Mesendoderm (in vitro differentiated cells): ENCODE results near the gene ADPRS.

ENCODE experiments used
- DNase-seq: peaks from one replicate; pipeline ENCODE4 v3.0.0; 2013
- H2AK5ac ChIP-seq: 2 replicates; pipeline ENCODE4 v1.6.1; 2013; ENCODE audit warnings: low read length, inconsistent platforms
- H2BK120ac ChIP-seq: 2 replicates; pipeline ENCODE4 v1.6.1; 2013; ENCODE audit warnings: low read depth, mild to moderate bottlenecking, low read length, moderate library complexity, mixed read lengths
- H2BK15ac ChIP-seq: replicated peaks from 2 replicates; pipeline ENCODE4 v1.6.1; 2013; ENCODE audit warnings: low read depth, mild to moderate bottlenecking, moderate library complexity
- H2BK5ac ChIP-seq: 2 replicates; pipeline ENCODE4 v1.6.1; 2013; ENCODE audit warnings: low read length, inconsistent platforms
- H3K18ac ChIP-seq: 2 replicates; pipeline ENCODE4 v1.6.1; 2013; ENCODE audit warnings: mild to moderate bottlenecking, low read length, mixed read lengths
- H3K23ac ChIP-seq: one replicate; pipeline ENCODE4 v1.6.1; 2013; ENCODE audit warnings: low read length
- H3K27ac ChIP-seq: 2 replicates; pipeline ENCODE4 v1.5.1; 2013; ENCODE audit warnings: low read depth, mild to moderate bottlenecking, inconsistent platforms, low read length, moderate library complexity
- H3K27me3 ChIP-seq: 2 replicates; pipeline ENCODE4 v1.6.1; 2013; ENCODE audit warnings: low read length, control low read depth, mild to moderate bottlenecking, inconsistent platforms; ENCODE audit not compliant: insufficient read depth, poor library complexity
- H3K36me3 ChIP-seq: 2 replicates; pipeline ENCODE4 v1.6.1; 2013; ENCODE audit warnings: low read length, inconsistent platforms; ENCODE audit not compliant: control insufficient read depth, insufficient read depth
- H3K4ac ChIP-seq: one replicate; pipeline ENCODE4 v1.6.1; 2013; ENCODE audit warnings: low read depth, mild to moderate bottlenecking, low read length, moderate library complexity
- H3K4me1 ChIP-seq: 2 replicates; pipeline ENCODE4 v1.6.1; 2013; ENCODE audit warnings: low read depth, low read length, inconsistent platforms; ENCODE audit not compliant: control insufficient read depth
- H3K4me2 ChIP-seq: 2 replicates; pipeline ENCODE4 v1.6.1; 2013; ENCODE audit warnings: low read length
- H3K4me3 ChIP-seq: 2 replicates; pipeline ENCODE4 v1.5.1; 2013; ENCODE audit warnings: mild to moderate bottlenecking, low read length
- H3K56ac ChIP-seq: one replicate; pipeline ENCODE4 v1.6.1; 2013; ENCODE audit warnings: low read length
- H3K79me1 ChIP-seq: 2 replicates; pipeline ENCODE4 v1.6.1; 2013; ENCODE audit warnings: low read length, inconsistent platforms
- H3K79me2 ChIP-seq: 2 replicates; pipeline ENCODE4 v1.6.1; 2013; ENCODE audit warnings: mild to moderate bottlenecking, low read length; ENCODE audit not compliant: control insufficient read depth, insufficient read depth
- H3K9ac ChIP-seq: 2 replicates; pipeline ENCODE4 v1.6.1; 2013; ENCODE audit warnings: low read length, inconsistent platforms
- H4K5ac ChIP-seq: one replicate; pipeline ENCODE4 v1.6.1; 2013; ENCODE audit warnings: low read length
- H4K8ac ChIP-seq: one replicate; pipeline ENCODE4 v1.6.1; 2013; ENCODE audit warnings: low read depth, mild to moderate bottlenecking, control low read depth, low read length, moderate library complexity
- WGBS: extraction: QIAGEN DNeasy Blood & Tissue Kit; methylation state at CpG from one replicate; pipeline ENCODE4 v1.1.7; 2013; ENCODE audit warnings: low lambda C conversion rate, missing lambda C conversion rate; ENCODE audit not compliant: insufficient coverage; ENCODE audit errors: extremely low coverage; 5-methylcytosine and 5-hydroxymethylcytosine counted together

ADPRS gene

GRCh38 chr1:36109041-36109679, 20.5 kb downstream of the ADPRS start:
- Histone ChIP-seq H4K5ac (no peak overlapping the region), H3K4ac (no peak overlapping the region), H3K4me3 (no peak overlapping the region), H3K79me1 (no peaks in the 10 kb centered on the region), H3K4me2 (no peak overlapping the region), H3K36me3 (no peaks in the 10 kb centered on the region), H3K27me3 (no peaks in the 10 kb centered on the region), H3K27ac (no peak overlapping the region), H2BK120ac (no peak overlapping the region), H3K23ac (no peak overlapping the region), H4K8ac (no peak overlapping the region), H3K4me1 (no peaks in the 10 kb centered on the region), H2BK5ac (no peak overlapping the region), H3K79me2 (no peaks in the 10 kb centered on the region), H2AK5ac (no peak overlapping the region), H3K9ac (no peak overlapping the region), H3K18ac (no peak overlapping the region), H3K56ac (no peak overlapping the region), H2BK15ac (no peak overlapping the region)
- WGBS, result no CpG with 5 or more reads among the region's 11 CpGs
- DNase-seq, result no peak

GRCh38 chr1:36111151-36111550, 22.5 kb downstream of the ADPRS start:
- H2BK5ac ChIP-seq, result no peak overlapping the region
- no peaks in the 10 kb centered on the region for H3K4me1 ChIP-seq
- H3K27ac ChIP-seq, result no peak overlapping the region
- H4K5ac ChIP-seq, result no peak overlapping the region
- no peak overlapping the region for H4K8ac ChIP-seq
- H3K79me1 ChIP-seq, result no peaks in the 10 kb centered on the region
- H3K9ac ChIP-seq, result no peak overlapping the region
- H3K79me2 ChIP-seq, result no peaks in the 10 kb centered on the region
- no peak overlapping the region for H3K4me2 ChIP-seq
- H3K56ac ChIP-seq, result no peak overlapping the region
- H3K18ac ChIP-seq, result no peak overlapping the region
- no peaks in the 10 kb centered on the region for H3K36me3 ChIP-seq
- no peak overlapping the region for H2AK5ac ChIP-seq
- no CpG with 5 or more reads among the region's 4 CpGs for WGBS
- no peaks in the 10 kb centered on the region for H3K27me3 ChIP-seq
- H2BK15ac ChIP-seq, result no peak overlapping the region
- no peak overlapping the region for H2BK120ac ChIP-seq
- no peak overlapping the region for H3K4me3 ChIP-seq
- H3K23ac ChIP-seq, result no peak overlapping the region
- no peak overlapping the region for H3K4ac ChIP-seq
- no peak for DNase-seq

GRCh38 chr1:36112823-36113222, 24.1 kb downstream of the ADPRS start:
- no peak overlapping the region for H3K4me3 ChIP-seq
- no peak overlapping the region for H3K18ac ChIP-seq
- no peak overlapping the region for H2BK15ac ChIP-seq
- no peaks in the 10 kb centered on the region for H3K27me3 ChIP-seq
- H3K79me2 ChIP-seq, result no peaks in the 10 kb centered on the region
- H3K4me1 ChIP-seq, result no peaks in the 10 kb centered on the region
- no peak overlapping the region for H3K56ac ChIP-seq
- H3K79me1 ChIP-seq, result no peaks in the 10 kb centered on the region
- no peak for DNase-seq
- no peak overlapping the region for H3K27ac ChIP-seq
- no peak overlapping the region for H3K4me2 ChIP-seq
- no peak overlapping the region for H3K4ac ChIP-seq
- H2BK5ac ChIP-seq, result no peak overlapping the region
- H3K36me3 ChIP-seq, result no peaks in the 10 kb centered on the region
- H4K5ac ChIP-seq, result no peak overlapping the region
- H2AK5ac ChIP-seq, result no peak overlapping the region
- no CpG with 5 or more reads among the region's 9 CpGs for WGBS
- H4K8ac ChIP-seq, result no peak overlapping the region
- H2BK120ac ChIP-seq, result no peak overlapping the region
- H3K9ac ChIP-seq, result no peak overlapping the region
- H3K23ac ChIP-seq, result no peak overlapping the region

GRCh38 chr1:36114371-36114770, 25.7 kb downstream of the ADPRS start:
- no CpG with 5 or more reads among the region's 5 CpGs for WGBS
- no peak for DNase-seq
- no peak overlapping the region for H2AK5ac ChIP-seq

GRCh38 chr1:36115200-36115669, 26.5 kb downstream of the ADPRS start:
- H3K23ac ChIP-seq, result no peak overlapping the region
- no peaks in the 10 kb centered on the region for H3K79me1 ChIP-seq
- H4K5ac ChIP-seq, result no peak overlapping the region
- WGBS, result no CpG with 5 or more reads among the region's 18 CpGs
- H2BK5ac ChIP-seq, result no peak overlapping the region
- no peak overlapping the region for H3K4ac ChIP-seq
- H3K9ac ChIP-seq, result no peak overlapping the region
- H3K56ac ChIP-seq, result peak overlapping the region; percentile 15
- no peaks in the 10 kb centered on the region for H3K36me3 ChIP-seq
- H2AK5ac ChIP-seq, result no peak overlapping the region
- no peak overlapping the region for H4K8ac ChIP-seq
- H3K79me2 ChIP-seq, result no peaks in the 10 kb centered on the region
- H3K27me3 ChIP-seq, result no peaks in the 10 kb centered on the region
- no peak overlapping the region for H2BK15ac ChIP-seq
- H2BK120ac ChIP-seq, result no peak overlapping the region
- no peak overlapping the region for H3K18ac ChIP-seq
- H3K4me3 ChIP-seq, result no peak overlapping the region
- H3K4me2 ChIP-seq, result no peak overlapping the region
- H3K4me1 ChIP-seq, result no peaks in the 10 kb centered on the region
- H3K27ac ChIP-seq, result no peak overlapping the region
- DNase-seq, result no peak

More at GRCh38 chr1:36114371-36114770, 25.7 kb downstream of the ADPRS start:
- H2BK15ac ChIP-seq, result no peak overlapping the region
- H2BK120ac ChIP-seq, result no peak overlapping the region
- H3K4me2 ChIP-seq, result no peak overlapping the region
- no peaks in the 10 kb centered on the region for H3K4me1 ChIP-seq
- H3K27ac ChIP-seq, result no peak overlapping the region
- H3K4ac ChIP-seq, result no peak overlapping the region
- no peak overlapping the region for H3K18ac ChIP-seq
- no peak overlapping the region for H4K8ac ChIP-seq
- H3K79me1 ChIP-seq, result no peaks in the 10 kb centered on the region
- H4K5ac ChIP-seq, result no peak overlapping the region
- no peak overlapping the region for H3K4me3 ChIP-seq
- no peak overlapping the region for H3K23ac ChIP-seq
- H3K9ac ChIP-seq, result no peak overlapping the region
- no peak overlapping the region for H3K56ac ChIP-seq
- no peaks in the 10 kb centered on the region for H3K79me2 ChIP-seq
- H3K36me3 ChIP-seq, result no peaks in the 10 kb centered on the region
- no peaks in the 10 kb centered on the region for H3K27me3 ChIP-seq
- H2BK5ac ChIP-seq, result no peak overlapping the region

GRCh38 chr1:36115931-36116330, 27.2 kb downstream of the ADPRS start:
- Histone ChIP-seq H3K36me3 (no peaks in the 10 kb centered on the region), H3K23ac (no peak overlapping the region), H3K56ac (no peak overlapping the region), H3K18ac (no peak overlapping the region), H3K79me2 (no peaks in the 10 kb centered on the region), H3K4me1 (no peaks in the 10 kb centered on the region), H2AK5ac (no peak overlapping the region), H3K27me3 (no peaks in the 10 kb centered on the region), H2BK5ac (no peak overlapping the region), H3K27ac (no peak overlapping the region), H3K4me3 (no peak overlapping the region), H2BK120ac (no peak overlapping the region), H4K8ac (no peak overlapping the region), H3K4ac (no peak overlapping the region), H4K5ac (no peak overlapping the region), H3K4me2 (no peak overlapping the region), H2BK15ac (no peak overlapping the region), H3K9ac (no peak overlapping the region), H3K79me1 (no peaks in the 10 kb centered on the region)
- no CpG with 5 or more reads among the region's 5 CpGs for WGBS
- DNase-seq, result no peak
